Putamen (tissue), 1 donor: ENCODE data around the gene DNER.
"Not testable (repeated sequence)": the region's sequence is repeated elsewhere in the genome, so short reads cannot be mapped to it uniquely, and the experiment has no call there.

Experiments used
- DNase-seq: peaks from one replicate; pipeline ENCODE4 v3.0.0-alpha.2; 2016; ENCODE audit warnings: low spot score

The DNER gene

DNA sequence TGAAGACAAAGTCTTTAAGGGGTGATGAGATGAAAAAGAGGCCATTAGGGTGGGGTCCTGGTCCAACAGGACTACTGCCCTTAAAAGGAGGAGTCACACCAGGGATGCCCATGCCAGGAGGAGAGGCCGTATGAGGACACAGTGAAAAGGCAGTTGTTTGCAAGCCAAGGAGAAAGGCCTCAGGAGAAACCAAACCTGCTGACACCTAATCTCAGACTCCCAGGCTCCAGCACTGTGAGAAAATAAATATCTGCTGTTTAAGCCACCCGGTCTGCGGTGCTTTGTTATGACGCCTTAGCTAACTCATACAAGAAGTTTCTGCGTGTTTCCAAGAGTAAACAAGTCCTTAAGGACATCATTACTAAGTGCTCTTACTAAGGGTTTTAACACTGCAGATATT is 93.6 kb downstream of the DNER start:
- no peak for DNase-seq

DNA sequence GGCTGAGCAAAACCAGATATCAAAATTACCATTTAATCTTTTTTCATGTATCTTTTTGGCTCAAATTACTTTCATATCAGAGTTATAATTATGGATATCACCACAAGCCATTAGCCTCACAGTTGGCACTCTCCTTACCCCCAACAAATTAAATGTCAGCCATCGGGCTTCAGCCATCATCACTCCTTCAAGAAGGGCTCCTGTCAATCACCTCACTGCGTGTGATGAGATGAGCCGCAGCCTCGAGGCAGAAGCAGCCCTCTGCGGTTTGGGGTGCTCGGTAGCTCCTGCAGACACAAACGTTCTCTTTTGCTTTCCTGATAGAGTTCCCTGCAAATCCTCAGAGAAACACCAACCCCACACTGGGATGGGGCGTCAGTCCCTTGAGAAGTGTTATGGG is 94.1 kb downstream of the DNER start:
- DNase-seq = no peak

DNA sequence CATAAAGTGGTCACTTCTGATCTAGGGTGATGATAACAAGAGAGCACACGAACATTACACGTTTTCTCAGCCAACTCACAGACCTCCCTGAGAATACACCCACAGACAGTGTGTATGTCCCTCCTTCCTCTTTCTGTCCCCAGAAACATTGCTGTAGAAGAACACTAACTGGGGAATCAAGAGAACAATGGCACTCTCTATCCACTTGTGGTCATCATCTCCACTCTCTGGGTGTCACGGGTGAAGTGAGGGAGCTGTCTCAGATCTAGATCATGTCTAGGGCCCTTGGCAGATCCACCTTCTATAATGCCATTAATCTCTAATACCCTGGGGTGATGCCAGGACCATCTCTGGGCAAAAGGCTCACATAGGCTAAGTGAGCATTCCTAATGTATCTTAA is 97.9 kb downstream of the DNER start:
- DNase-seq = no peak

GRCh38 chr2:229614021-229614420 is 100.3 kb downstream of the DNER start:
- DNase-seq = not testable (repeated sequence)

DNA sequence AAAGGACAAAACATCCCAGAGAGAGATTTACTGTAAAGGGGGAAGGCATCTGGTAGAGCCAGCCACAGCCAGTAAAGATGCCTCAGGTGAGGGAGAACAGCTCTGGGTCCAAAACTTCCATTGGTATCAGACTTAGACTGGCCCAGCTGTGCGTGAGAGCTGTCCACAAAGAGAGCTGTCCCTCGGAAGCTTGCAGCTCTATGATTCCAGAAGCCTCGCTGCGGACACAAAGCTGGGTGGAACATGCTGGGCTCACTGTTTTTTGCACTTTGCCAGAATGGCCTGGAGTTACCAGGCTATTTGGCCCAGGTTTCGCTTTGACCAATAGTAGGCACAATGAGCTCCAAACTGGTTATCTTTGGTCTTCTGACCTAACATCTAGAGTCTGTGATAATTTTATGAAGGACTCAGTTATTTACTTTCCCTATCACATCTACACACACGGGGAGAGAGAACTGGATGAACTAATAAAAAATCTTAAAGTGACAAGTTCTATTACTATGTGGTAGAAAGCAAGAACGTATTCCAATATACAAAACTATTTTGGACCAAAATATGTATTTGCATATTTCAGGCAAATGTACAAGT is 101.9 kb downstream of the DNER start:
- DNase-seq = peak; percentile 38

DNA sequence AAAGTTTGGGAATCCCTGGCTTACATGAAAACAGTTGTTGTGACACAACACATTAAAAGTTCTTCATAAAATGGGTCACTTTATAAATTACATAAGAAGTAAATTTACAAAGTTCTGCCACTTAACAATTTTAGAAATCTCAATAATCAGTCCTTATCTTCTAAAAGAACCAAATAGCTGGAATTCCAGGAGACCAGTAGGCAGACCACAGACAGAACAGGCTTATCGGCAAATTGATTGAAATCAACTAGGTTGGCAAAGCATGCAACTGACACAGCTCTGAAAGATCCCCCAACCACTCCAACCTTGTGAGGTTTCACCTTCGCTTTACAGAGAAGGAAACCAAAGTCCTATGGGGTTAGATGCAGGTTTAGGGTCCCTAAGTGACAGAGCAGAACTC is 103.0 kb downstream of the DNER start:
- no peak for DNase-seq

- DNase-seq = no peak
Measured at GRCh38 chr2:229610872-229611271, 103.5 kb downstream of the DNER start.

DNA sequence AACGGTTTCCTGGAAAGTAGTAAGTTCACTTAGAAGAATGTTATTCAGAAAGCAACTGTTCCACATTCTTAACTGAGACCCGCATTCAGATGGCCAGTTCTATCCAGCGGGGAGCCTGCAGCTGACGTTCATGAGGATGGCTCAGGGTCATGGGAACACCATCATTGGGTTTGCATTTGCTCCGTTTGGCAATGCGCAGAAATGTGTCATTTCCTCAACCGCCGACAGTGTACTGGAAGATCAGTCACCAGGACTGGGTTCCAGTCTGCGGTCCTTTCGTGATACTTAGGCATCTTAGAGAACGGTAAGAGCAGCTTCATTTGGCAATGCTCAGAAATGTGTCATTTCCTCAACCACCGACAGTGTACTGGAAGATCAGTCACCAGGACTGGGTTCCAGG is 104.0 kb downstream of the DNER start:
- no peak for DNase-seq

DNA sequence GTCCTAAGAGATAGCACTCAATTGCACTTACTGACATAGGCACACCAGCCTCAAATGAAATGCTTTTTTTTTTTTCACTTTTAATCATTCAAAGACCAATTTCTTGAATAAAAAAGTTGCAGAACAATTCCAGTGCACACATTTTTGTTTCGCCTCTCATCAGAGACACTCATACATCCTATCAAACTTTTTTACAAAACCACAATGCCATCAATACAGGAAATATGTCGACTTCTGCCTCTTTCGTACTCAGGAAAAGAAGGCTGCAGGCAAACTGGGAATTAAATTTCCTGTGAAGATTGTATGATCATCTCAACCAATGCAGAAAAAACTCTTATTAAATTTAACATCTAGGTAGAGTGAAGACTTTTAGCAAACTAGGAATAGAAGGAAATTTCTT is 112.4 kb downstream of the DNER start:
- DNase-seq = no peak

DNA sequence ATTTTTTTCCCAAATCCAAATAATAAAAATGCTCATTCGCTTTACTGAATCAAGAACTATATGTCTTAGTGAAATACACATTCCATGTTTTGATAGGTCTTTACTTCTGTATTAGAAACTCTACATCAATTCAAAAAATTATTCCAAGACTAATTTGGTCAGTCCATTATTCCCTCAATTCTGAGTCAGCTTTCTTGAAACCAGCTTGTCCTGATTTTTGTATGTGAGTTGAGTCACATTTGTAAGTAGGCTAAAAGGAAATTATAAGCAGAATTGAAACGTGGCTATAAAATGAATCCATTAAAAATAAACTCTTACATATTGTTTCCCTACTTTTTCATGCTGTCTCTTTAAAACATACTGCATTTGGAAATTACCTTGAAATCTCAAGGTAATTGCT is 113.0 kb downstream of the DNER start:
- DNase-seq = no peak

- DNase-seq = no peak
Measured at GRCh38 chr2:229598227-229598626, 116.1 kb downstream of the DNER start.

DNA sequence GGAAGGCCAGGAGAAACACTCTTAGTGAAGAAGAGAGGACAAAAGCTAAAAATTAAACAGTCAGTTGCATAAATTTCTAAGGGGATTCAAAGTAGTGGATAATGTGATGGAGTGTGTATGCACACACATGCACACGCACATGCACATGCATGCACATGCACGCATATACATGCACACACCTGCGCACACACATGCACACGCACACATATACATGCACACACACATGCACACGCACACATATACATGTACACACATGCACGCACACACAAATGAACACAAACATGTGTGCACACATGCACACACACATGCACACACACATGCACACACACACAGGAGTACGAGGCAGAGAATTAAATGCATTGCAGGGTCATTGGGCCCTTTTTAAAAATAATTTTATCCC is 117.6 kb downstream of the DNER start:
- DNase-seq = no peak

DNA sequence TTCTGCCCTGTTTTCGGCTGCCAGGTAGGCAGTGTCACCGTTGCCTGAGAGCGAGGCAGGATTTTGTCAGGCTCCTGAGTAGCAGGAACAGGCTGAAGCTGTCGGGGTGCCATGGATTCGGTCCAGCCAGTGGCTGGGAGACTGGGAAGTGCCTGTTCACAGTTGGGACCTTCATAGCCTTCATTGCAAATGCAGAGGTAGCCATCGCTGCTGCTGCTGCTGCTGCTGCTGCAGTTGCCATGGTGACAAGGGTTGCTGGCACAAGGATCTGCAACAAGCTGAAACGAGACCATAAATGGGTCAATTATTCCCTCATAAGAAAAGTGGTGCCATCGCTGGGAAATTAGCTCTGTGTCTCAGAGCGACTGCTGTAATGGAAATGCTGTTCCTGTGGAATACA is 122.7 kb downstream of the DNER start:
- DNase-seq = peak; percentile 75

DNA sequence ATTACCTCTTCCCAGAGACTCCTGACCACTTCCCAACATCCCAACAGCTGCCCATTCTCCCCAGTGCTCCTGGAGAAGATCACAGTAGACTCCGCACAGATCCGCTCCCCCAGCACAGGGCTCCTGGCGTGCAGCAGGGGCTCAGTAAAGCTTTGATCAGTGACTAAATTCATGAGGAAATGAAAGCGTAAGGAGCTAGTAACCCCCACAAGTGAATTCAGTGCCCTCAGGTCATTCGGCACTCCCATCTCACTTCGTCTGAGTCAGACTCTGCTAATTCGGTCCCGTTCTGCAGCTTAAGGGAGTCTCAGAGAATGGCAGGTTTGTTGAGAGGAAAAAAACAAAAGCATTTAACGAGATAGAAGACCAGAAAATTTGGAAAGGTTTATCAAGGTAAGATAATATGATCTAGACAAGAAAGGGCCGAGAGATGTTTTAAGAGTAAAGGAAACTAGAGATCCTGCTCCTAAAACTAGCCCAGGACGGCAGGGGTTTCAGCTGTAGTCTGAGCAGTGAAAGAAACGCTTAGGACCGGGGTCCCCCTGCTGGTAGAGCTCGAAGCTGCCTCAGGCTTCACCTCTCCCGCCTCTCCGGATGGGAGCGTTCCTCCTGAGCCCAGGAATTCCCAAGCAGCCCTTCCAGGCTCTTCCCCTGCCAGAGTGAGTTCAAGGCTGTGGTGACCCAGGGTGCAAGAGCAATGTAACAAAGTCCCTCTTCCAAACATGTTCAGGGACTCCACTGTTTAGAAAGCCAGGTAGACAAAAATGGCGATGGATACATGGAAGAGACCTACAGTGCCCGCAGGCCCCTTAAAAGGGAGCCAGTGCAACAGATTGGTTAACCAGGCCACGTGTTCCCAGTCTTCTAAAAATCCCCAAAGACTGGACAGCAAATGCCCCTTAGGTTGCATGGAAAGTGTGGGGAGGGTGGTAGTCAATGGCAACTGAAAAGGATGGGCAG is 127.3 kb downstream of the DNER start:
- DNase-seq = peak; percentile 79

- no peak for DNase-seq
Measured at GRCh38 chr2:229586012-229586411, 128.3 kb downstream of the DNER start.

GRCh38 chr2:229582151-229582550 is 132.2 kb downstream of the DNER start:
- no peak for DNase-seq

- DNase-seq = no peak
Measured at GRCh38 chr2:229578052-229578846, 136.1 kb downstream of the DNER start.

DNA sequence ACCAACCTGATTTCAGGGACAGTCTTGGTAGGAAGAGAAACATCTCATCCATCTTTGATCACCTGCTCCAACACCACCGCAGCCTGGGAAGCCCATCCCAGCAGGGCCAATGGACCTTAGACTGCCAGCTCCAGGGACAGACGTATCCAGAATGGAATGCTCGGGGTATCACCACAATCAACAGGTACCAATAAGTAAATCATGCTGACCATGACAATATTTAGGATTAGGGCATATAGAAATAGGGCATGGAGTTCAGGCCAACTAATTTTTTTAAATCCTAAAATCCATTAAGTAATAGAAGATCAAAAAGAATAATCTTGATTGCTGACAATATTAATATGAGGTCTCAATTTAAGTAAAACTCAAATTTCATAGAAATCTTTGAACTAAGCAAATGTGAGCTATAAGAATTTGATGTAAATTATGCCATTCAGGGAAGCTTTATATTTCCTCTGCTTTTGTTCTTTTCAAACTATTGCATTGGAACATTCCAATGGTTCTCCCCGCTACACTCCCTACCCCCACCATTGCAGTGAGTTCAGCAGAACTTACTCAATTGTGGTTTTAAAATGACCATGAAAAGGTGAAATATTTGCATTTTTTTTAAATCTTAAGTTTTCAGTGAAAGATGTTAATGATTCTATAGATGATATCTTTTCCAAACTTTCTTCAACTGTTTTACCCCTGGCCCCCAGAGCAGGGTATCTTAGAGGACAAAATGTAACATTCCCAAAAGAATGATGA is 138.6 kb downstream of the DNER start:
- DNase-seq = no peak

DNA sequence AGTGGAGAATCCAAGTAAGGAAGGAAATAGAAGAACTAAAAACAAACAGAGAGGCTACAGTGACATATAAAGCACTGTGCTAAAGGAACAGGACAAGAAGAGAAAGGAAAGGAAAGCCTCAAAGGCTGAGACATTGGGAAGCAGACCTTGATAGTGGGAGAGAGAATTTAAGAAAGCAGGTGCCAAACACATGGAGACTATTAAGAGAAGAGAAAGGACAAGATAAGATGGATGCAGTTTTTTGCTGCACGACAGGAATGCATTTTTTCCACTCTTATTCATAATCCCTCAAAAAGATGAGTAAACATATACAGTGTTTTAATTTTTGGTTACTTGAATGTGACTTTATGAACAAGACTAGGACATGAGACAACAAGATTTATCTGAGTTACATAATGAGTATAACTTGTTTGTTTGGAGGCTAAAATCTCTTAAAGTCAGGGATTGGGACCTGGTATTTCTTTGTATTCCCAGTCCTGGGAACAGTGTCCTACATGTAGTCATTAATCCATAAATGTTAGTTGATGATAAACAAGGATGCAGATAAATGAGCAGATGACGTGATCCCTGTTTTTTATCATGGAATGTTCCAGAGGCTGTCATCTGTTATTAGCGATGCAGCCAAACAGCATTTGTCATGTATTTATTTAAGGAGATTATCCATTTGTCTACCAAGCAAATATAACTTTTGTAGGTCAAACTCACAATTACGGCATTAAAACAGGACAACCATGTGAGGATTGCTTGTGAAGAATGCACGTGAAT is 141.7 kb downstream of the DNER start:
- no peak for DNase-seq

DNA sequence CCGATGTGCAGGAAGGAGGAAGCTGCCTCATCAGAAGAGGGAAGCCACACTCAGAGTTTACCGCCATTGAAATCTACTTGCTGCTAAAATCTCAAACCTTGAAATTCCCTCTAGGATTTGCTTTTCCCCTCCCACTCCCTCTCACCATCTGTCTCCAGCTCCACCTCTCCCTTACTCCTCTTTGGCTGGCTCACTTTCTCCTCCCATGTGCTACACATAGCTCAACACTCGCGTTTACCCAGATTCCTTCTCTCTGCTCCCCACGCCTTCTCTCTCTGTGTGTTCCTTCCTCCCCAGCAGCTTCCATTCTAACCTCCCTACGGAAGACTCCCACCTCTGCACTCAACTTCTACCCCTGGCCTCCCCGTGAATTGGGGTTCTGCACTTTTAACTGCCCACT is 143.1 kb downstream of the DNER start:
- no peak for DNase-seq

DNA sequence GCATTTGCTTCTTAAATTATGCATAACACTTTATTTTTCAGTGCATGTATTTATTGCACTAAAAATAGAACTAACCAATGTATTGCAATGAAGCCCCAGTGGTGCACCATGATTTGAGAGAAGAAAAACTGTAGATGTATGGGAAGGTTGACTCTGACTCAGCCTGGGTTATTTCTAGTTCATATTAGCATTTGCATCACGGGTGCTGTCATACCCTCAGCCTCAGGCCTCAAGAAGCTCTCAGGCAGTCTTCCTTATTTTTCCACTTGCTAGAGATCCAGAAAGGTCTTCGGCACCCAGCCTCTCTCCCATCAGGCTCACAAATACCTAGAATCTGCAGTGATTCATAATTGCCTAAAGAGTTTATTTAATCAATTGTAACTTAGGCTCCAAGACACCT is 148.0 kb downstream of the DNER start:
- peak; percentile 15 for DNase-seq
